Stimulated activated CD8-positive, alpha-beta memory T cell treated with anti-CD3 and anti-CD28 coated beads, Interleukin-4, amount 100 ng/mL, for 4 hours (primary cell): Measurements from ENCODE around the gene SYT13.
"Not testable (repeated sequence)": the region's sequence is repeated elsewhere in the genome, so short reads cannot be mapped to it uniquely, and the experiment has no call there.

Experiments used
- DNase-seq, 2 donors: peaks; one replicate each; pipeline ENCODE4 v3.0.0-alpha.2; 2020; ENCODE audit warnings: low read depth in 2 of 2, low spot score in 1 of 2

SYT13 gene

GRCh38 chr11:45250035-45250718 lies 36.0 kb downstream of the SYT13 start:
- no peak for DNase-seq

DNA sequence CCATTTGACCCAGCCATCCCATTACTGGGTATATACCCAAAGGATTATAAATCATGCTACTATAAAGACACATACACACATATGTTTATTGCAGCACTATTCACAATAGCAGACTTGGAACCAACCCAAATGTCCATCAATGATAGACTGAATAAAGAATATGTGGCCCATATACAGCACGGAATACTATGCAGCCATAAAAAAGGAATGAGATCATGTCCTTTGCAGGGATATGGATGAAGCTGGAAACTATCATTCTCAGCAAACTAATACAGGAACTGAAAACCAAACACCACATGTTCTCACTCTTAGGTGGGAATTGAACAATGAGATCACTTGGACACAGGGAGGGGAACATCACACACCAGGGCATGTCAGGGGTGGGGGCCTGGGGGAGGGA lies 36.8 kb downstream of the SYT13 start:
- not testable (repeated sequence) for DNase-seq

- no peak for DNase-seq
Measured at GRCh38 chr11:45248501-45249011, 37.6 kb downstream of the SYT13 start.

DNA sequence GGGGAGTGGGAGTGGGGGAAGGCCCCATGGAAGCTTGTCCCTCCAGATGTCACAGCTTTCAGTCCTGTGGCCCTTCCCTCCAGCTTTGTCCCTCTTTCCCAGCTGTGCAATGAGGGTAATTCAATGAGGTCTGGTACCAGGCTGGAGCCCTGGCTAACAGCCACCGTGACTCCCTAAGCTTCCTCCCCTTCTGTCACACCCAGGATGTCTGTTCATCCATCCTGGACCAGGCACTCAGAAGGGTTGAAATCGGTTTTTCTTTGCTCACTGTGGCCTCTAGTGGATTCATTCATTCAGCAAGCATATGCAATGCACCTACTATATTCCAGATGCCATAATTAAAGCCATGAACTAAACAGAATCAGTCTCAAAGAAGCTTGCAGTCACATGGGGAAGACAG lies 38.7 kb downstream of the SYT13 start:
- DNase-seq = no peak

DNA sequence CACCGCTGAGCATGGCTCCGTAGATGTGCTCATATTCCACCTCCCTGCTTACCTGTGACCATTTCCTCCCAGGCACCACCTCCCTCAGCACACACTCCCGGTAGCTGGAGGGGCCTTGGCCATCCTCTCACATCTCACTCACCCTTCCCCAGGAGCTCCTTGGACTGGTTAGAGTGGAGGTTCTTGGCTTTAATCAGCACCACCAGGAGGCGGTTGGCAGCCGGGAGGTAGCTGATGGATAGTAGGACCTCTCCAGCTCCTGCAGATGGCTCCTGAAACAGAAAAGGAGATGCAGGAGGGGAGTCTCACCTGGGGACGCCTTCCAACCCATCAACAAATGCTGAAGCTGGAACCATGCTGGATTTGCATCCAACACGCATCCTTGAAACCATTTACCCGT lies 39.9 kb downstream of the SYT13 start:
- DNase-seq = no peak

DNA sequence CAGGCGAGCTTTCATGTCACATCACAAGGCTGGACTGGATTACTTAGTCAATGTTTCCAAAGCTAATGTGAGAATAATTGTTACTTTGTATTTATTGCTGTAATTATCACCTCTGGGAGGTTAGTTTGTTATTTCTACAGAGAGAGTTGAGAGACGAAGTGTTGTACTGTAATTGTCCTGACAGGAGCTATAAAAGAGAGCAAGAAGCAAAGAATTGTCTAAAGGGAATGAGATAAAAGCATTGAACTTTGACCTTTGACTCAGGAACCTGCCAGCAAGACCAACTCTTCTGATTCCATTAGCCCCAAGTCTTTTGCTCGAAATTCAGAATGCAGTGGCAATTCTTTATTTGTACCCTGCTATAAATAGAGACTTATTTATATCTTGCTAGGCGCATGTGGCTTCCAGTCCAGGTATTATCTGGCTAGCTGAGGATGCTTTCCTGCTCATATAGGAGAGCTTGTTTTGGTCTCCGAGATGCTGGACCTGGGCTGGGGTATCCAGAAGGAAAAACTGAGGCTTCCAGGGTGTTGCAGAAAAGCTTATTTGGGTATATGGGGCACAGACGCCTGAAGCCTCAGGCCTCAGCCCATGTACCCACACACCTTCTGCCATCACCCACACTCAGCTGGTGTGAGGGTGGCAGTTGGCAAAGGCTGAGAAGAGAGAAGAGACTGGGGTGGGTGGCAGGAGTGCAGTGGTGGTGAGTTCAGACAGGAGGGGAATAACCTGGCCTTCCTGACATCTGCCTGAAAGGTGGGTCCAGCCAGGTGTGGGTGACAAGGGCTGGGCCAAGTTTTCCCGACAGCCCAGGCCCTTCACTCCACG lies 40.7 kb downstream of the SYT13 start:
- no peak for DNase-seq

DNA sequence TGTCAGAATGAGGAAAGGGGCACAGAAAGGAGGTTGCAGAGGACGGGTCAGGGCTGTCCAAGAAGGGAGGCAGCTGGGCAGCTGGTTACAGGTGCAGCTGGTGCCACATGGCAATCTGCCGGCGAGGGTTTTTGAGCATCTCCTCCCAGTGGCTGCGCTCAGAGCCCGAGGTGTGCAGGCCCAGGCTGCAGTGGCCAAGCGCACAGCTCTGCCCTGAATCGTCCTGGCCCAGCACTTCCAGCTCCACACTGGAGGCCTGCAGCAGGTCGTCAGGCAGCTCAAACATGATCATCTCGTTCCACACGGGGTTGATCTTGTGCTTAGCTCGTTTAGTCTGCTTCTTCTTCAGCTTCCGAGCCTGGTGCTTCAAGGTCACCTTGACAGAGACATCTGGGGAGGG lies 42.2 kb downstream of the SYT13 start:
- no peak for DNase-seq

GRCh38 chr11:45239733-45240132 lies 46.4 kb downstream of the SYT13 start:
- DNase-seq = no peak

DNA sequence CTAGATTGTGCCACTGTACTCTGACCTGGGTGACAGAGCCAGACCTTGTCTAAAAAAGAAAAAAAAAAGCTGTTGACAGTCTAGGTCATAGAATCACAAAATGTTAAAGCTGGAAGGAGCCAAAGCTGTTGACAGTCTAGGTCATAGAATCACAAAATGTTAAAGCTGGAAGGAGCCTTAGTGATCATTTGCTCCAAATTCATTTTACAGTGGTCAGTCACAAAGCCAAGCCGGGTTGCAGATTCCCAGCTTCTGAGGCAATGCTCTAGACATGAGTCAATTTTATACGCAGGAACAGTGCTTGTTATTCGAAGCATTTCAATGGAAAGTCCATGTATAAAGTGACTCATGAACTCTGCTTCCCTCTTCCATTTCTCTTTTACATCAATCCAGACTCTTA lies 47.4 kb downstream of the SYT13 start:
- no peak for DNase-seq

DNA sequence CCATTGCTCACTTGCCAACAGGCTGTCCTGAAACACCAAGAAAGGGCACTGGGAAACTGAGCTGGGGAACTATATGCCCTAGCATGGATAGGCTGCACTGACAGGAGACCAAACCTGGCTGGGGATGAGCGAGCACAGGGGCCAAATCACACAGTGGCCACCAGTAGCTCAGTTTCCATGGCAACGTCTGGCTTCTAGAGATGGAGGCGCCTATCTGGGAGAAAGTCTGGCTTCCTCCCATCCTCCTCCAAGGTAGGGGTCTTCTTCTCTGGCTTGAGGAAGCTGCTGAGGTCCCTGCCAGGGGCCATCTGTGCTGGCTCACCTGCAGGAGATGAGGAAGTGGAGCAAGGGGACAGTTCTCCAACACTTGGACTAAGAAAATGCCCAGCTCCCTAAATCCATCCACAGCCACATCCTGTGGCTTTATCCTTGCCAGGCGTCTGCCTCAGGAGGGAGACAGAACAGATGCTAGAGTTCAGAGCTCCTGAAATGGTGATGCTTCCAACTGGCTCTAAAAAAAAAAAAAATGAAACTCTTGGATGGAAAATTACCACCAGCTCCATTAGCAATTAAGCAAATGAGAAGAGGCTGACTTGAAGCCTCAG lies 48.3 kb downstream of the SYT13 start:
- no peak for DNase-seq

DNA sequence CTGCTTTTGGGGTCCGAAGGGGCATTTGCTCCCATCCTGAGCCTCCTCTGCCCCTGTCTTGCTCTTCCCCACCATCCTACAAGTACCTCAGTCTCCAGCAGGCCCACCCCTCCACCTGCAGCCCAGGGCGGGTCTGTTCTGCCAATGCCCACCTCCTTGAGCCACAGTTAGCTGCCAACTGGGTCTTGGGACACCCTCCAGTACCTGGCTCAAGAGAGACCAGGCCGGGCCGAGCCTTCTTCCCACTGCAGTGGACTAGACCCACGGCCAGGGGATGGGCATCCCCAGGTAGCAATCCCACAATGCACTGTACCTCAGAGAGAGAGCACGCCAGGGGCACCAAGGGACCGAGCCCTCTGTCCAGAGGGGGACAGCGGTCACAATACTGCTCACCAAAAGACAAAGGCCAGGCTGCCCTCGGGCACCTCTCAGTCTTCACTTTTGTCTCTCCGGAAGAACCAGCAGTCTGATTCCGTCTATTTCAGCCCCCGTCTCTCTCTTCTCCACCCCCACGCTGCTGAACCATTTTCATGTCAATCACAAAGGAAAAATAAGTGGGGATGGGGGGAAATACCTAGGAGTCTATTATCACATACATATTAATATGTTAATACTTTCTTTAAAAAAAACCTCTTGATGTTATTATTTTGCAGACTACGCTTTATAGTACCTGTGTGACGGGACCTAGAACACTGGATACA lies 51.7 kb downstream of the SYT13 start:
- DNase-seq = no peak

DNA sequence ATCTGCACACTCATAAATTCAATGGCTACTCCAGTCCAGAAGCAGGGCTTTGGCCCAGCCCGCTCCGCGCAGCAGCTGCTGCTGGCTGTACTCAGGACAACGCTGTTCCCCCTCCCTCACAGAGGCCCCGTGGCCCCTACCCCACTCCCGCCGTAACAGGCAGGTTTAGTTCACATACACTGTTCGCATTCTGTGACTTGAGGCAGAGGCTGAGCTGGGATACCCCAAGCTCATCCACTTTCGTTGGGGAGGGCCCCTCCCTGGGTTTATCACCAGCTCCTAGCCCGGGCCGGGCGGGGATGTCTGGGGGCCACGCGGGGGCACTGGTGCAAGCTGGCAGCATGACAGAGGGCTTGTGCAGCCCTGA lies 52.4 kb downstream of the SYT13 start:
- no peak for DNase-seq

DNA sequence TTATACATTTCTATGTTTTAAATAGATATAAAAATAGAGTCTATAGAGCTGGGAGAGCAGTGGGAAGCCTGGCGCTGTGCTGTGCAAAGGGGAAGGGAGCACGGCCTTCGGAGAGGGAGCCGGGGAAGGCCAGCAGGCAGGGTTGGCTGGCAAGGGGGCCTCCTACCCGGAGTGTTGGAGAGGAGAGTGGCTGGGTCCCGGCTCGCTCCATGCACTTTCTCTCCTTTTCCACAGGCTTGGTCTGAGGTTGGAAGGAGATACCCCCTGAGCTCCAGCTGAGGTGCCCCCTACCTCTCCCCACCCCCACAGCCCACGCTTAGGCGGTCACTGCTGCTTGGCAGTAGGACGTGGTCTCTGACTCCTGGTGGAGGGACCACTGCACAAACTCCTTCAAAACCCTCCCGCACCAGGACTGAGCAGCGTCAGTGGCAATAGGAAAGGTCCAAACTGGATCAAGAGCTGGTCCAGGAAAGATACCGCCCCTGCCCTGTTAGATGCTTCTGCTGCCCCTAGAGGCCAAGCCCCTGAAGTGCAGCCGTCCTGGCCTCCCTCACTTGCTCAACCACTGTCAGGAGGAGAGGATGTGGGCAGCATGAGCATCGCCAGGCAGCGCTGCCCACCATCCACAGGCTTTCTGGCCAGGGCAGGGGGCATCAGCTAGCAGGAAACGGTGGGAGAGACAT lies 52.9 kb downstream of the SYT13 start:
- peak; percentile 18 to 24 for DNase-seq

GRCh38 chr11:45232341-45233080 lies 53.6 kb downstream of the SYT13 start:
- no peak for DNase-seq

DNA sequence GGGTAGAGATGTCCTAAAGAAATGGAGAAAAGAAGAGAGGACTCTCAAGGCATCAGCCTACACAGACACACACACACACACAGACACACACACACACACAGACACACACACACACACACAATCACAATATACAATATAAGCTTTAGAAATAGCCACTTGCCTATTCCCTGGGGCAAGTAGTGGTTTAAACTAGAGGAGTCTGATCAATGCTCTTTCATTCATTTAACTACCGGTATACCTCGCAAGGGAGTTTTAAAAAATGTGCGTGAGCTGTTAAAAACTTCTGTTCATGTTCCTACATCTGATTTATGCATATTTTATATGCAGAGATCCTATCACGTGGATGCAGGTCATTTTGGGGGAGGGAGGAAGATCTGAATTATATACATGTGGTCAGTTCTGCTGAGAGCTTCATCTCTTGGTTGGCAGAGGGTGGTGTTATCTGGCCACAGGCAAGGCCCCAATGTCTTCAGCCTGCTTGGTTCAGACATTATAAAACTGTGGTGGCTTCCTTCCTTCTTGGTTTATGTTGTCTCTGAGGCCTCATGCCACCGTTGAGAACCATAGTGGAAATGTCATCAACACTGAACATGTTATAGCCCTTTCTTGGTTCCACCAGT lies 56.6 kb downstream of the SYT13 start:
- DNase-seq = no peak

- DNase-seq = no peak
Measured at GRCh38 chr11:45227836-45228235, 58.3 kb downstream of the SYT13 start.

GRCh38 chr11:45226901-45227300 lies 59.2 kb downstream of the SYT13 start:
- no peak for DNase-seq

- no peak for DNase-seq
Measured at GRCh38 chr11:45225961-45226871, 59.9 kb downstream of the SYT13 start.

DNA sequence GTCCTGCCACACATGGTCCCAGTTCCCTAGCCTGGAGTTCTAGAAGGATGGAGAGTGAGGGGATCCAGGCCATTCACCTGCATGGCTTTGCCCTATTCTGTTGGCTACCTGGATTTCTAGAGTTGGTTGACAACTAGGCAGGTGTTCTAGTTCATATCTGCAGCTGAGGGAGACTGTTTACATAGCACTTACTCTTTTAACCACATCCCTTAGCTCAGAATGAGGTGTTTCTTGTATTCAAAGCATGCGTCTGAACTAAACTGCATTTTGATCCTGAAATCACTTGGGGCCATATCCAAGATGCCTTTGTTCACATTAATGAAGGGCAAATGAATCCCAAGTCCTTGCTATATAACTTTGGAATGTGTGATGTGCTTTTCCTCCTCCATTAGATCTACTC lies 60.9 kb downstream of the SYT13 start:
- DNase-seq = no peak
